ENCODE results near the gene BRWD1.

- TF ChIP-seq CTCF (optimal IDR thresholded peaks at IDR 0.05 in 1 of 3, IDR thresholded peaks at IDR 0.05 in 1 of 3, conservative IDR thresholded peaks at IDR 0.05 in 1 of 3; ENCODE audit: extremely low read depth in 1 of 3, insufficient read depth in 2 of 3, low read length in 3 of 3) (no peak), EZH2 (IDR thresholded peaks at IDR 0.05; ENCODE audit: low read length) (no peak)
Observed at GRCh38 chr21:39185157-39185556, 128.3 kb downstream of the BRWD1 start.

All from keratinocyte (primary cell).